Right lobe of liver (tissue), 6 donors: Measurements from ENCODE around the gene ENTPD1. TPM values are rescaled to one million over a fixed set of nuclear protein-coding genes. Genes with fewer than 3 reads are reported as not detected.
A peak's percentile ranks its signal among the peaks of the same experiment; 100 is the strongest.
"Not testable (repeated sequence)": the region's sequence is repeated elsewhere in the genome, so short reads cannot be mapped to it uniquely, and the experiment has no call there.

Source experiments
- ATAC-seq, 4 donors: fragments of 200-7000 bp; cut with Tn5 transposase; one replicate each; pipeline ENCODE4 v1.9.1; 2020; ENCODE audit warnings: mild to moderate bottlenecking in 4 of 4, moderate library complexity in 4 of 4
- DNase-seq, 3 donors: peaks; one replicate each; pipeline ENCODE4 v3.0.0-alpha.2; 2020
- H3K27ac ChIP-seq, 3 donors: fragments of 200-600 bp; one replicate each; pipeline ENCODE4 v1.8.0; 2022
- H3K27me3 ChIP-seq, 2 donors: fragments of 200-600 bp; one replicate each; pipeline ENCODE4 v1.8.0; 2022
- H3K36me3 ChIP-seq, 4 donors: fragments of 200-600 bp; sonication (generic) in 1 of 4; one replicate each; pipeline versions ENCODE4 v1.5.1 to v1.8.0; 2017 to 2022; ENCODE audit warnings: control low read depth in 1 of 4
- H3K4me1 ChIP-seq, 4 donors: fragments of 200-600 bp; sonication (generic) in 1 of 4; one replicate each; pipeline versions ENCODE4 v1.5.1 to v1.8.0; 2017 to 2022; ENCODE audit warnings: control low read depth in 1 of 4
- H3K4me3 ChIP-seq, 3 donors: fragments of 200-600 bp; one replicate each; pipeline ENCODE4 v1.8.0; 2022
- H3K9me3 ChIP-seq, 4 donors: fragments of 200-600 bp; sonication (generic) in 1 of 4; one replicate each; pipeline versions ENCODE4 v1.5.1 to v1.8.0; 2017 to 2022; ENCODE audit warnings: control low read depth in 1 of 4
- POLR2A ChIP-seq: fragments of 450-650 bp; IDR thresholded peaks from one replicate; pipeline ENCODE4 v1.6.1; 2017; ENCODE audit warnings: antibody characterized with exemption, mild to moderate bottlenecking
- WGBS: methylation state at CpG from one replicate; pipeline ENCODE4 v1.1.6; 2018; ENCODE audit warnings: low coverage, low lambda C conversion rate; ENCODE audit not compliant: insufficient coverage; ENCODE audit errors: missing lambda C conversion rate; 5-methylcytosine and 5-hydroxymethylcytosine counted together
- intact Hi-C, 2 donors: fragments of 100-400 bp; cut with DNase I; formaldehyde crosslinking; loops; one replicate each; pipeline versions ENCODE4 v1.11.2 to v1.14.1; 2022
- total RNA-seq, 6 experiments: library from RNA; depleted of rRNA in 2 of 6; stranded (reverse); fragments of >200 nt in 2 of 6; fragmentation: NEBNext Ultra II Directional in 3 of 6; extraction: Animal tissue kit (Norgen Biotek cat#: 25700) in 3 of 6; gene quantifications; one replicate each; pipeline versions ENCODE4 v1.1.0 to v1.2.4, GENCODE V29; 2016 to 2023
- TF ChIP-seq, protein P1 (sequence below), 4 donors: fragments of 200-600 bp in 3 of 4; fragments of 450-650 bp in 1 of 4; IDR thresholded peaks; one replicate each; pipeline versions ENCODE4 v1.5.1 to v1.8.0; 2016 to 2022; ENCODE audit warnings: antibody characterized with exemption in 4 of 4, mild to moderate bottlenecking in 2 of 4
- donor health status: DM: no; HTN: yes; CAD: no.
- donor health status: DM: no; HTN: no; CAD: no.
- donor health status: DM: no; HTN: no; CAD: no.
- donor health status: DM: no; HTN: yes; CAD: no.
- donor health status: DM: no; HTN: yes; CAD: no.

The ENTPD1 gene
- total RNA-seq, 6 experiments from 2014 or later: 1.8 to 4.7 (median 3.6) TPM

DNA sequence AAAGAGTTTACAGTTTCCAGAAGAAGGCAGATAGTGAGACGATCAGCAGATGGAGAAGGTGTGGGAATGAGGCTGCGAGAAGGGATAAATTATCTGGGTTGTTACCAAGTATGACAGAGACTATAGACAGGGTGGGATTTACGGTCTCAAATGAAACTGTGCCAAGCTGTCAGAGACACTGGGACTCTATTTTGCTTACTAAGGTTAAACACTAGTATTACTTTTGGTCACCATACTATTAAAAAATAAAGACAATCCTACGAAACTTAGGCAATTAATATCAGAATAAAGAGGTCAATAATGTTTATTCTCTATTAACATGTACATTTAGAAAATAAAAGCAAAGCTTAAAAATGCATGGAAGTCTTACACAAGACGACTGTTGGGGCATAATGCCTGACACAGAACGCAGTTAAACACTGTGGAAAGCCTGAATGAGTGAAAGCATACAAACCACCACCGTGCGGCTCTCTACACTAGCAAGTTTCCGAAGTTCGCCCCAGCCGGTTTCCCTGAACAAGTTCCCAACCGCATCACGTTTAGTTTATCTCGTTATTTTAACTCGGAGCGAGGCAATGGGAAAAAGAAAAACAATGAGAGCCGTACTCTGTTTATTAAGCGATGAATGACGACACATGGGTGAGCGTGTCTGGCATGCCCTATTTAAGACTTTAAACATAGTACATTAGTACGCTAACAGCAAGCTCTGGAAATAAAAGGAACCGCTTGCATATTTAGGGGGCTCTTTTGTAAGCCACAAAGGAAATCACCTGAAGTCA, 150.9 kb downstream of the ENTPD1 start:
- Histone ChIP-seq H3K4me3 (peak overlapping the region; percentile 54 to 72 (median 65)), H3K27me3 (no peaks in the 10 kb centered on the region), H3K27ac (peak overlapping the region; percentile 56 to 72 (median 68)), H3K4me1 (peaks cover 0 to 2% (median 0%) of the 10 kb centered on the region in 4 donors), H3K9me3 (no peaks in the 10 kb centered on the region), H3K36me3 (no peaks in the 10 kb centered on the region)
- DNase-seq (peak in 2 of 3 donors; percentile 56 to 61), ATAC-seq (peak; percentile 55 to 65 (median 62))
- intact Hi-C loops: no loop called here
- WGBS: 7% methylated on average over 21 of the region's 22 CpGs
- TF ChIP-seq, protein P1, sequence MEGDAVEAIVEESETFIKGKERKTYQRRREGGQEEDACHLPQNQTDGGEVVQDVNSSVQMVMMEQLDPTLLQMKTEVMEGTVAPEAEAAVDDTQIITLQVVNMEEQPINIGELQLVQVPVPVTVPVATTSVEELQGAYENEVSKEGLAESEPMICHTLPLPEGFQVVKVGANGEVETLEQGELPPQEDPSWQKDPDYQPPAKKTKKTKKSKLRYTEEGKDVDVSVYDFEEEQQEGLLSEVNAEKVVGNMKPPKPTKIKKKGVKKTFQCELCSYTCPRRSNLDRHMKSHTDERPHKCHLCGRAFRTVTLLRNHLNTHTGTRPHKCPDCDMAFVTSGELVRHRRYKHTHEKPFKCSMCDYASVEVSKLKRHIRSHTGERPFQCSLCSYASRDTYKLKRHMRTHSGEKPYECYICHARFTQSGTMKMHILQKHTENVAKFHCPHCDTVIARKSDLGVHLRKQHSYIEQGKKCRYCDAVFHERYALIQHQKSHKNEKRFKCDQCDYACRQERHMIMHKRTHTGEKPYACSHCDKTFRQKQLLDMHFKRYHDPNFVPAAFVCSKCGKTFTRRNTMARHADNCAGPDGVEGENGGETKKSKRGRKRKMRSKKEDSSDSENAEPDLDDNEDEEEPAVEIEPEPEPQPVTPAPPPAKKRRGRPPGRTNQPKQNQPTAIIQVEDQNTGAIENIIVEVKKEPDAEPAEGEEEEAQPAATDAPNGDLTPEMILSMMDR (IDR thresholded peaks at IDR 0.05): no peak
- no peak for TF ChIP-seq POLR2A

DNA sequence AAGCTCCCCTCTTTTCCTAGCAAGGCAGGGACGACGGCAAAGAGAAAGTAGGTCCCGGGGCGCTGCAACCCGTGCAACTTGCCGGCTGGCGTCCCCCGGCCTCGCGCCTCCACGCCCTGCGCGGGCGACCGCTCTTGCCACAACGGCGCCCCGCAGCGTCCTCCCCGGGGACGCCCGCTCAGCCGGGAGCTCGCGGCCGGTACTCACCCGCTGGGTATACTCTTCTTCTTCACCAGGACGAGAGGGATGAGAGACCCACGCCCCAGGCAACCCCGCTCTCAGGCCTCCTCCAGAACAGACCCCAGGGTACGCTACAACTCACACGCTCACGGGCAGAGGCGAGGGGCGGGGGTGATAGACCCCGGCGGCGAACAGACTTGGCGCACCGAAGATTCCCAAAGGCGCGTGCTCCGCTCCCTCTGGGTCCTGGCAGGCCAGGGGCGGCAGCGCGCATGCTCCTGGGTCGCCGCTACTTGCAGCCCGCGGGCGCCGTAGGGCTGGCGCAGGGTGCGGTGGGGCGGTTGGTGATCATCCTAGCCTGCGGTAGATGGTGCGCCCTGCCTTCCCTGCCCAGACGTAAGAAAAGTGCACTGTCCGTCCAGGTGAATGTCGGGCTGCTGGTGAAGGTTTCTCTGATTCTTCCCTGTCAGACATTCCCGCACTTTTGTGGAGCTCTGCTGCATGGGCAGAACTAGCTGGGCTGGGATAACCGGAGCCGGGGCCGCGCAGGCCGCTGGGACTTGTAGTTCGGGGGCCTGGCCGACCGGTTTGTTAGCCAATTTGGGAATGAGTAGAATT, 151.7 kb downstream of the ENTPD1 start, which contains the start of gene CC2D2B:
TSS of gene CC2D2B (plus strand) at position 520 of the 798 bp plus-strand sequence. CDS start 3,349 bp downstream, outside the sequence.
- Histone ChIP-seq H3K36me3 (no peaks in the 10 kb centered on the region), H3K27me3 (no peaks in the 10 kb centered on the region), H3K4me1 (peaks cover 0 to 2% (median 0%) of the 10 kb centered on the region in 4 donors), H3K4me3 (peak within 1 kb of the TSS; percentile 54 to 72 (median 65)), H3K27ac (peak within 1 kb of the TSS; percentile 56 to 72 (median 68)), H3K9me3 (no peaks in the 10 kb centered on the region)
- DNase-seq (peak; percentile 89 to 90 (median 90)), ATAC-seq (peak; percentile 94 to 97 (median 96))
- WGBS: 0% methylated on average over 17 of the region's 69 CpGs
- TF ChIP-seq, protein P1 (IDR thresholded peaks at IDR 0.05): peak in 2 of 4 donors; percentile 12 to 22
- TF ChIP-seq POLR2A: no peak
- intact Hi-C loops: no loop called here

DNA sequence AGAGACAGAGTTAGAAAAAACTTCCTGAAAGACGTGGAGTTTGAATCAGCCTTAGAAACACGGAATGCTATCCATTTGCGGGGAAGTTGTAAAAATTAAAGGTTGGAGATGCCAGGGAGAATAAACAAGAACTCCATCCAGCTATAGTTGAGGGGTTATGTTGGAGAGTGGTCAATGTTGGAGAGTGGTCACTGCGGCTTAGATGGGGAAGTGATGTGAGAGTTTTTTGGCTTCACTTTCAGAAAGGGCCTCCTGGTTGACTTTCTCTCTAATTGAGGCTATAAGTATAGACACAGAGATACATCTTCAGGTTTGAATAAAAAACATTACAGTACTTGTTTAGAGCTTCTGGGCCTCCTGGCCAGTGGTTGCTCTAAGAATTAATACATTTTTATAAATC, 152.5 kb downstream of the ENTPD1 start:
- Histone ChIP-seq H3K4me1 (peaks cover 0 to 2% (median 0%) of the 10 kb centered on the region in 4 donors), H3K9me3 (no peaks in the 10 kb centered on the region), H3K27me3 (no peaks in the 10 kb centered on the region), H3K36me3 (no peaks in the 10 kb centered on the region), H3K27ac (no peak overlapping the region), H3K4me3 (no peak overlapping the region)
- WGBS: 61% methylated on average over 4 of the region's 4 CpGs
- DNase-seq (no peak), ATAC-seq (no peak)
- TF ChIP-seq POLR2A: no peak
- TF ChIP-seq, protein P1 (IDR thresholded peaks at IDR 0.05): no peak
- intact Hi-C loops: no loop called here

DNA sequence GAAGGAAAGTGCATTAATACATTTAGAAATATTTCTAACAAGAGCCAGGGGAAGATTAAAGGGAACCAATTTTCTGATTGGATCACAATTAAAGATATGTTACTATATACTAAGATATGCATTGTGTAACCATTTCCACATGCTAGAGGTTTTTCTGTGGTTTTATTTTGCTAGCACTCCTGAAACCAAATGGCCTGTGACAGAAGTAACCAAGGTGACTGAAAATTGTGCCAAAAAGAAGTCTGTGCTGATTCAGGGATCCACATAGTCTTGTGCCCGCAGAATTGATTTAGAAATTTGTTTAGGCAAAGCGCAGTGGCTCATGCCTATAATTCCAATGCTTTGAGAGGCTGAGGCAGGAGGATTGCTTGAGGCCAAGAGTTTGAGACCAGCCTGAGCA, 153.6 kb downstream of the ENTPD1 start:
- Histone ChIP-seq H3K27ac (no peak overlapping the region), H3K27me3 (no peaks in the 10 kb centered on the region), H3K9me3 (no peaks in the 10 kb centered on the region), H3K4me3 (no peak overlapping the region), H3K4me1 (peaks cover 0 to 2% (median 0%) of the 10 kb centered on the region in 4 donors), H3K36me3 (no peaks in the 10 kb centered on the region)
- 100% methylated on average over 2 of the region's 2 CpGs for WGBS
- ATAC-seq: no peak
- no peak for DNase-seq
- intact Hi-C loops: no loop called here
- TF ChIP-seq, protein P1 (IDR thresholded peaks at IDR 0.05): no peak
- no peak for TF ChIP-seq POLR2A

DNA sequence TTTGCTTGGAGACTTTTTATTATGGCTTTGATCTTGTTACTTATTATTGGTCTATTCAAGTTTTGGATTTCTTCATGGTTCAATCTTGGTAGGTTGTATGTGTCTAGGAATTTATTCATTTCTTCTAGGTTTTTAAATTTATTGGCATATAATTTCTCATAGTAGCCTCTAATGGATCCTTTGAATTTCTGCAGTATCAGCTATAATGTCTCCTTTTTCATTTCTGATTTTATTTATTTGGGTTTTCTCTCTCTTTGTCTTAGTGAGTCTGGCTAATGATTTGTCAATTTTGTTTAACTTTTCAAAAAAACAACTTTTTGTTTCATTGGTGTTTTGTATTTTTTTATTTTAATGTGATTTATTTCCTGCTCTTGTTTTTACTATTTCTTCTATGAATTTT, 160.1 kb downstream of the ENTPD1 start:
- DNase-seq, ATAC-seq, intact Hi-C loops, H3K36me3 ChIP-seq, H3K27me3 ChIP-seq, H3K27ac ChIP-seq, H3K4me3 ChIP-seq, H3K9me3 ChIP-seq, H3K4me1 ChIP-seq: not testable (repeated sequence)
